Breast epithelium (tissue), 4 donors: ENCODE data around the gene TBRG4. TPM values are rescaled to one million over a fixed set of nuclear protein-coding genes. Genes with fewer than 3 reads are reported as not detected.

Source experiments
- DNase-seq, 2 donors: peaks; one replicate each; pipeline ENCODE4 v3.0.0-alpha.2; 2019; ENCODE audit warnings: low spot score in 2 of 2
- H3K27ac ChIP-seq, 2 donors: fragments of 200-600 bp; sonication (generic) in 1 of 2; one replicate each; pipeline ENCODE4 v1.5.1; 2016 to 2019; ENCODE audit warnings: mild to moderate bottlenecking in 1 of 2
- H3K27me3 ChIP-seq, 2 donors: fragments of 200-600 bp; sonication (generic) in 1 of 2; one replicate each; pipeline versions ENCODE4 v1.5.1 to v1.6.0; 2017 to 2019; ENCODE audit warnings: control low read depth in 1 of 2, mild to moderate bottlenecking in 1 of 2
- H3K36me3 ChIP-seq: fragments of 200-600 bp; one replicate; pipeline ENCODE4 v1.5.1; 2019
- H3K4me1 ChIP-seq, 2 donors: fragments of 200-600 bp; sonication (generic); one replicate each; pipeline ENCODE4 v1.5.1; 2016 to 2019; ENCODE audit warnings: control low read depth in 1 of 2
- H3K4me3 ChIP-seq, 3 donors: fragments of 200-600 bp; sonication (generic); 1 replicate in 2 of 3; 2 replicates in 1 of 3; pipeline ENCODE4 v1.5.1; 2016 to 2019; ENCODE audit warnings: mild to moderate bottlenecking in 3 of 3, moderate library complexity in 2 of 3
- H3K9me3 ChIP-seq, 2 donors: fragments of 200-600 bp; sonication (generic) in 1 of 2; one replicate each; pipeline ENCODE4 v1.5.1; 2016 to 2019; ENCODE audit warnings: control low read depth in 1 of 2
- POLR2A ChIP-seq: fragments of 450-650 bp; IDR thresholded peaks from one replicate; pipeline ENCODE4 v1.6.1; 2016; ENCODE audit warnings: antibody characterized with exemption, mild to moderate bottlenecking, moderate library complexity
- POLR2AphosphoS5 ChIP-seq, 3 donors: sonication (generic); formaldehyde crosslinking; IDR thresholded peaks; one replicate each; pipeline ENCODE4 v1.6.1; 2017; ENCODE audit warnings: antibody characterized with exemption in 3 of 3
- intact Hi-C: fragments of 100-400 bp; cut with DNase I; formaldehyde crosslinking; loops from one replicate; pipeline ENCODE4 v1.15.1; 2023; ENCODE audit warnings: low total_unique reads
- total RNA-seq, 3 donors: library from RNA; depleted of rRNA; stranded (reverse); fragments of >200 nt; gene quantifications; one replicate each; pipeline ENCODE4 v1.1.0, GENCODE V29; 2016
- TF ChIP-seq, protein P1 (sequence below), 3 donors: fragments of 450-650 bp; IDR thresholded peaks; one replicate each; pipeline ENCODE4 v1.5.1; 2016 to 2017; ENCODE audit warnings: antibody characterized with exemption in 3 of 3, mild to moderate bottlenecking in 3 of 3, moderate library complexity in 3 of 3

TBRG4 gene
- total RNA-seq, 3 donors from 2014 or later = 37.9 to 63.8 (median 62.3) TPM

DNA sequence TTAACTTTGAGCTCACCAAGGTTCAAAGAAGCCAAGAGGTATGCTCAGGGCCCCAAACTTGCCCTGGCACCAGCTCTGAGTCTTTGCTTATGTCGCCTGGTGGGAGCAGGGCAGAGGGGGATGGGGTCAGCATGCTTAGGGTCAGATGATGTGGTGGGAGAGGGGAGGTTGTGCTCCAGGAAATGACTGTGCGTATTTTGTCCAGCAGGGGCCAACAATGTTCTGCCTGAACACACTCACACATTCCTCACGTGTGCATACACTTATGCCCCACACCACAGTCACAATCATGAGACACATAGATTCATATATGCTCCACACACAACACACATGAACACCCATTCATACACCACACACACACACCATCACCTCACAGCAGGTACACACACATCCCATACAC lies 41.7 kb upstream of the TBRG4 start:
- H3K4me3 ChIP-seq = no peak overlapping the region
- no peaks in the 10 kb centered on the region for H3K4me1 ChIP-seq
- H3K27ac ChIP-seq = no peak overlapping the region
- peaks cover 3 to 6% of the 10 kb centered on the region in 2 donors for H3K27me3 ChIP-seq
- H3K9me3 ChIP-seq = no peaks in the 10 kb centered on the region
- intact Hi-C loops = loop anchor here (10.0 kb wide), 2 partner anchors 102 to 632 kb away; no protein-coding TSS in a partner anchor
- no peak for DNase-seq
- H3K36me3 ChIP-seq = no peaks in the 10 kb centered on the region
- TF ChIP-seq POLR2A (no peak), POLR2AphosphoS5 (IDR thresholded peaks at IDR 0.05) (no peak)
- TF ChIP-seq, protein P1, sequence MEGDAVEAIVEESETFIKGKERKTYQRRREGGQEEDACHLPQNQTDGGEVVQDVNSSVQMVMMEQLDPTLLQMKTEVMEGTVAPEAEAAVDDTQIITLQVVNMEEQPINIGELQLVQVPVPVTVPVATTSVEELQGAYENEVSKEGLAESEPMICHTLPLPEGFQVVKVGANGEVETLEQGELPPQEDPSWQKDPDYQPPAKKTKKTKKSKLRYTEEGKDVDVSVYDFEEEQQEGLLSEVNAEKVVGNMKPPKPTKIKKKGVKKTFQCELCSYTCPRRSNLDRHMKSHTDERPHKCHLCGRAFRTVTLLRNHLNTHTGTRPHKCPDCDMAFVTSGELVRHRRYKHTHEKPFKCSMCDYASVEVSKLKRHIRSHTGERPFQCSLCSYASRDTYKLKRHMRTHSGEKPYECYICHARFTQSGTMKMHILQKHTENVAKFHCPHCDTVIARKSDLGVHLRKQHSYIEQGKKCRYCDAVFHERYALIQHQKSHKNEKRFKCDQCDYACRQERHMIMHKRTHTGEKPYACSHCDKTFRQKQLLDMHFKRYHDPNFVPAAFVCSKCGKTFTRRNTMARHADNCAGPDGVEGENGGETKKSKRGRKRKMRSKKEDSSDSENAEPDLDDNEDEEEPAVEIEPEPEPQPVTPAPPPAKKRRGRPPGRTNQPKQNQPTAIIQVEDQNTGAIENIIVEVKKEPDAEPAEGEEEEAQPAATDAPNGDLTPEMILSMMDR (IDR thresholded peaks at IDR 0.05) = no peak

DNA sequence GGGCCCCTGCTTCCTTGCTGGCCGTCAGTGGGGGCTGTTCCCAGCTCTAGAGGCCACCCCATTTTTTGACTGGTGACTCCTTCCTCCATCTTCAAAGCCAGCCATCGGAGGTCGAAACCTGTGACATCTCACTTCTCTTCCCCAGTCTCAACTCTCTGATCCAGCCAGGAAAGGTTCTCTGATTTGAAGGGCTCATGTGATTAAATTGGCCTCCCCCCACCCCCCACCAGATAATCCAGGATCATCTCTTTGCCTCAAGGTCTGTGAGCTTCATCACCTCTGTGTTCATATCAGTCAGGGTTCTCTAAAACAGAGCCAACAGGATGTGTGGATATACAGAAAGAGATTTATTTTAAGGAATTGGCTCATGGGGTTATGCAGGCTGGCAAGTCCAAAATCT lies 40.5 kb upstream of the TBRG4 start:
- H3K4me1 ChIP-seq = no peaks in the 10 kb centered on the region
- TF ChIP-seq POLR2A (no peak), POLR2AphosphoS5 (IDR thresholded peaks at IDR 0.05) (no peak)
- TF ChIP-seq, protein P1 (IDR thresholded peaks at IDR 0.05) = no peak
- H3K9me3 ChIP-seq = no peaks in the 10 kb centered on the region
- intact Hi-C loops = loop anchor here (10.0 kb wide), 2 partner anchors 103 to 633 kb away; no protein-coding TSS in a partner anchor
- no peak for DNase-seq
- no peaks in the 10 kb centered on the region for H3K36me3 ChIP-seq
- H3K4me3 ChIP-seq = no peak overlapping the region
- H3K27me3 ChIP-seq = no peaks in the 10 kb centered on the region
- H3K27ac ChIP-seq = no peak overlapping the region

- intact Hi-C loops = loop anchor here (10.0 kb wide), 2 partner anchors 104 to 634 kb away; no protein-coding TSS in a partner anchor
- no peaks in the 10 kb centered on the region for H3K36me3 ChIP-seq
Observed at GRCh38 chr7:45151131-45151684, 39.7 kb upstream of the TBRG4 start.

GRCh38 chr7:45150199-45150598 lies 38.7 kb upstream of the TBRG4 start:
- DNase-seq = no peak
- Histone ChIP-seq H3K27me3 (no peaks in the 10 kb centered on the region), H3K4me3 (no peak overlapping the region), H3K27ac (no peak overlapping the region), H3K4me1 (no peaks in the 10 kb centered on the region), H3K36me3 (no peaks in the 10 kb centered on the region), H3K9me3 (no peaks in the 10 kb centered on the region)
- intact Hi-C loops = loop anchor here (10.0 kb wide), 2 partner anchors 105 to 635 kb away; no protein-coding TSS in a partner anchor
- TF ChIP-seq POLR2AphosphoS5 (IDR thresholded peaks at IDR 0.05) (no peak), POLR2A (no peak)
- TF ChIP-seq, protein P1 (IDR thresholded peaks at IDR 0.05) = no peak

More at GRCh38 chr7:45151131-45151684, 39.7 kb upstream of the TBRG4 start:
- TF ChIP-seq, protein P1 (IDR thresholded peaks at IDR 0.05) = no peak
- no peak for TF ChIP-seq POLR2A
- TF ChIP-seq POLR2AphosphoS5 (IDR thresholded peaks at IDR 0.05) = no peak
- H3K27ac ChIP-seq = no peak overlapping the region
- no peaks in the 10 kb centered on the region for H3K27me3 ChIP-seq
- no peaks in the 10 kb centered on the region for H3K9me3 ChIP-seq
- no peak for DNase-seq
- H3K4me3 ChIP-seq = no peak overlapping the region
- H3K4me1 ChIP-seq = no peaks in the 10 kb centered on the region

DNA sequence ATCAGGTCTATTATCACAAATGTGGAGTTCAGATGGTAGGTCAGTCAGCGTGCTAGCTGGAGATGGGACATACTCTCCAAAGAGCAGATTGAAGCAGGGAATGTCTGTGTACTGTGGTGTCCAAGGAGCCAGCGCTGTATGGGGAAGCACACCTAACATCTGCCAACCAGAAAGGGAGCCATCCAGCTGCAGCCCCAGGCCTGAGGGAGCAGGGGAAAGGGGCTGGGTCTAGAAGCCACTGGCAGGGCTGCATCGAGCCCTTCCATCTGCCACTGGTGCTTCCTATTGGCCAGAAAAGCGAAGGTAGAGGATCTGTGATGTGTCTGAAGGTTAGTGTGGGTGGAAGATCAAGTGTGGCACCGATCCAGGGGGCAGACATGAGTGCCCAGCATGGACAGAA lies 38.1 kb upstream of the TBRG4 start:
- no peaks in the 10 kb centered on the region for H3K27me3 ChIP-seq
- no peak for DNase-seq

More for the DNA sequence above, 38.1 kb upstream of the TBRG4 start:
- Histone ChIP-seq H3K4me3 (no peak overlapping the region), H3K27ac (no peak overlapping the region), H3K36me3 (no peaks in the 10 kb centered on the region), H3K9me3 (no peaks in the 10 kb centered on the region), H3K4me1 (no peaks in the 10 kb centered on the region)
- intact Hi-C loops = loop anchor here (10.0 kb wide), 3 partner anchors 105 to 715 kb away; no protein-coding TSS in a partner anchor
- TF ChIP-seq POLR2A (no peak), POLR2AphosphoS5 (IDR thresholded peaks at IDR 0.05) (no peak)
- TF ChIP-seq, protein P1 (IDR thresholded peaks at IDR 0.05) = no peak
